ENCODE data around the gene SPRY4. TPM values are rescaled to one million over a fixed set of nuclear protein-coding genes. Genes with fewer than 3 reads are reported as not detected.
"Not testable (repeated sequence)": the region's sequence is repeated elsewhere in the genome, so short reads cannot be mapped to it uniquely, and the experiment has no call there.

The SPRY4 gene
- total and polyA plus RNA-seq, 4 donors, result 2.7 to 9.6 (median 4.9) TPM

- no peak for DNase-seq (ENCODE audit: low spot score)
- Histone ChIP-seq H3K4me1 (ENCODE audit: control insufficient read depth in 4 of 4, insufficient read depth in 4 of 4, low read length in 3 of 4) (peaks cover 0 to 8% (median 3%) of the 10 kb centered on the region in 4 donors), H3K36me3 (ENCODE audit: control insufficient read depth in 4 of 4, insufficient read depth in 3 of 4, low read depth in 1 of 4, low read length in 3 of 4) (no peaks in the 10 kb centered on the region), H3K27ac (ENCODE audit: low read depth in 1 of 2, low read length in 2 of 2) (no peak overlapping the region), H3K4me3 (ENCODE audit: low read depth in 1 of 3, low read length in 3 of 3) (no peak overlapping the region), H3K27me3 (ENCODE audit: control insufficient read depth in 4 of 4, insufficient read depth in 4 of 4, low read length in 3 of 4) (no peaks in the 10 kb centered on the region), H3K9me3 (ENCODE audit: control insufficient read depth in 4 of 4, low read length in 3 of 4) (no peaks in the 10 kb centered on the region), H3K9ac (ENCODE audit: low read depth in 1 of 2, low read length in 2 of 2) (no peak overlapping the region)
- 72% methylated on average over 4 of the region's 4 CpGs for WGBS
- no peak for TF ChIP-seq HNF4A (conservative IDR thresholded peaks at IDR 0.05)
- TF ChIP-seq, protein P1, sequence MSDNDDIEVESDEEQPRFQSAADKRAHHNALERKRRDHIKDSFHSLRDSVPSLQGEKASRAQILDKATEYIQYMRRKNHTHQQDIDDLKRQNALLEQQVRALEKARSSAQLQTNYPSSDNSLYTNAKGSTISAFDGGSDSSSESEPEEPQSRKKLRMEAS (IDR thresholded peaks at IDR 0.05), result no peak
These were observed 28.3 kb upstream of the SPRY4 start for GRCh38 chr5:142353071-142353472.

DNA sequence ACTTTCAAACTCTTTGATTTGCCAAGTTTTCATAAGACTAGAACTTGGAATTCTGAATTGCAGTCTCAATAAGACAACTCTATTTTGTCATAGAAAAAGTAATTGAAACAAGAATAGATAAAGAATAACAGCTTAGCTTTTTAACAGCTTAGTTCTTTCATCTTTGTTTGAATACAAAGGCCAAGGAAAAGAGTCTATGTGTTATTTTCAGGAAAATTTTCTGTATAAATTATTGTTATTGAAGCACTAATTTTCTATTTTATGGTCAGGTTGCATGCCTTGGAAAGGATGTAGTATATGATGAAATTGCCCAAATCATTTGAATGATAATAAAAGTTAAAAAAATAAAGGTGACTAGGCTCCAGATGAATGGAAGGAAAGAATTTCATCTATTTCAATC, 25.2 kb upstream of the SPRY4 start:
- Histone ChIP-seq H3K4me1 (ENCODE audit: control insufficient read depth in 4 of 4, insufficient read depth in 4 of 4, low read length in 3 of 4) (no peaks in the 10 kb centered on the region), H3K4me3 (ENCODE audit: low read depth in 1 of 3, low read length in 3 of 3) (no peak overlapping the region), H3K36me3 (ENCODE audit: control insufficient read depth in 4 of 4, insufficient read depth in 3 of 4, low read depth in 1 of 4, low read length in 3 of 4) (no peaks in the 10 kb centered on the region), H3K9ac (ENCODE audit: low read depth in 1 of 2, low read length in 2 of 2) (no peak overlapping the region), H3K9me3 (ENCODE audit: control insufficient read depth in 4 of 4, low read length in 3 of 4) (peaks cover 0 to 5% (median 4%) of the 10 kb centered on the region in 4 donors), H3K27me3 (ENCODE audit: control insufficient read depth in 4 of 4, insufficient read depth in 4 of 4, low read length in 3 of 4) (no peaks in the 10 kb centered on the region), H3K27ac (ENCODE audit: low read depth in 1 of 2, low read length in 2 of 2) (no peak overlapping the region)
- TF ChIP-seq RAD21 (IDR thresholded peaks at IDR 0.05) (no peak), TAF1 (conservative IDR thresholded peaks at IDR 0.05) (no peak), YY1 (IDR thresholded peaks at IDR 0.05) (no peak)
- no peak for DNase-seq (ENCODE audit: low spot score)

- TF ChIP-seq CTCF (IDR thresholded peaks at IDR 0.05; ENCODE audit: low read depth, low read length, missing input control) (no peak), SP1 (IDR thresholded peaks at IDR 0.05) (no peak), JUND (IDR thresholded peaks at IDR 0.05) (no peak), EGR1 (IDR thresholded peaks at IDR 0.05; ENCODE audit: low read depth in 2 of 2) (no peak), TAF1 (conservative IDR thresholded peaks at IDR 0.05) (no peak), RAD21 (IDR thresholded peaks at IDR 0.05) (no peak), ZBTB33 (IDR thresholded peaks at IDR 0.05) (no peak), FOXA1 (IDR thresholded peaks at IDR 0.05) (no peak), NR2F2 (IDR thresholded peaks at IDR 0.05) (no peak), ATF3 (IDR thresholded peaks at IDR 0.05) (no peak), RXRA (IDR thresholded peaks at IDR 0.05) (no peak), FOXA2 (IDR thresholded peaks at IDR 0.05) (no peak)
- TF ChIP-seq, protein P1 (IDR thresholded peaks at IDR 0.05), result no peak
- TF ChIP-seq, protein P2, sequence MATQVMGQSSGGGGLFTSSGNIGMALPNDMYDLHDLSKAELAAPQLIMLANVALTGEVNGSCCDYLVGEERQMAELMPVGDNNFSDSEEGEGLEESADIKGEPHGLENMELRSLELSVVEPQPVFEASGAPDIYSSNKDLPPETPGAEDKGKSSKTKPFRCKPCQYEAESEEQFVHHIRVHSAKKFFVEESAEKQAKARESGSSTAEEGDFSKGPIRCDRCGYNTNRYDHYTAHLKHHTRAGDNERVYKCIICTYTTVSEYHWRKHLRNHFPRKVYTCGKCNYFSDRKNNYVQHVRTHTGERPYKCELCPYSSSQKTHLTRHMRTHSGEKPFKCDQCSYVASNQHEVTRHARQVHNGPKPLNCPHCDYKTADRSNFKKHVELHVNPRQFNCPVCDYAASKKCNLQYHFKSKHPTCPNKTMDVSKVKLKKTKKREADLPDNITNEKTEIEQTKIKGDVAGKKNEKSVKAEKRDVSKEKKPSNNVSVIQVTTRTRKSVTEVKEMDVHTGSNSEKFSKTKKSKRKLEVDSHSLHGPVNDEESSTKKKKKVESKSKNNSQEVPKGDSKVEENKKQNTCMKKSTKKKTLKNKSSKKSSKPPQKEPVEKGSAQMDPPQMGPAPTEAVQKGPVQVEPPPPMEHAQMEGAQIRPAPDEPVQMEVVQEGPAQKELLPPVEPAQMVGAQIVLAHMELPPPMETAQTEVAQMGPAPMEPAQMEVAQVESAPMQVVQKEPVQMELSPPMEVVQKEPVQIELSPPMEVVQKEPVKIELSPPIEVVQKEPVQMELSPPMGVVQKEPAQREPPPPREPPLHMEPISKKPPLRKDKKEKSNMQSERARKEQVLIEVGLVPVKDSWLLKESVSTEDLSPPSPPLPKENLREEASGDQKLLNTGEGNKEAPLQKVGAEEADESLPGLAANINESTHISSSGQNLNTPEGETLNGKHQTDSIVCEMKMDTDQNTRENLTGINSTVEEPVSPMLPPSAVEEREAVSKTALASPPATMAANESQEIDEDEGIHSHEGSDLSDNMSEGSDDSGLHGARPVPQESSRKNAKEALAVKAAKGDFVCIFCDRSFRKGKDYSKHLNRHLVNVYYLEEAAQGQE (IDR thresholded peaks at IDR 0.05), result no peak
- Histone ChIP-seq H3K27me3 (ENCODE audit: control insufficient read depth in 4 of 4, insufficient read depth in 4 of 4, low read length in 3 of 4) (no peaks in the 10 kb centered on the region), H3K27ac (ENCODE audit: low read depth in 1 of 2, low read length in 2 of 2) (no peak overlapping the region), H3K4me1 (ENCODE audit: control insufficient read depth in 4 of 4, insufficient read depth in 4 of 4, low read length in 3 of 4) (no peaks in the 10 kb centered on the region), H3K9me3 (ENCODE audit: control insufficient read depth in 4 of 4, low read length in 3 of 4) (peaks cover 4 to 13% (median 7%) of the 10 kb centered on the region in 4 donors), H3K9ac (ENCODE audit: low read depth in 1 of 2, low read length in 2 of 2) (no peak overlapping the region), H3K36me3 (ENCODE audit: control insufficient read depth in 4 of 4, insufficient read depth in 3 of 4, low read depth in 1 of 4, low read length in 3 of 4) (no peaks in the 10 kb centered on the region), H3K4me3 (ENCODE audit: low read depth in 1 of 3, low read length in 3 of 3) (no peak overlapping the region)
- 87% methylated on average over 2 of the region's 2 CpGs for WGBS
- no peak for DNase-seq (ENCODE audit: low spot score)
These were observed 21.9 kb upstream of the SPRY4 start for GRCh38 chr5:142346706-142347105.

GRCh38 chr5:142344915-142345314, 20.1 kb upstream of the SPRY4 start:
- not testable (repeated sequence) for H3K36me3 ChIP-seq (ENCODE audit: control insufficient read depth in 4 of 4, insufficient read depth in 3 of 4, low read depth in 1 of 4, low read length in 3 of 4); H3K27ac ChIP-seq (ENCODE audit: low read depth in 1 of 2, low read length in 2 of 2); DNase-seq (ENCODE audit: low spot score); H3K4me1 ChIP-seq (ENCODE audit: control insufficient read depth in 4 of 4, insufficient read depth in 4 of 4, low read length in 3 of 4); H3K4me3 ChIP-seq (ENCODE audit: low read depth in 1 of 3, low read length in 3 of 3); H3K27me3 ChIP-seq (ENCODE audit: control insufficient read depth in 4 of 4, insufficient read depth in 4 of 4, low read length in 3 of 4); H3K9ac ChIP-seq (ENCODE audit: low read depth in 1 of 2, low read length in 2 of 2)
- WGBS, result 98% methylated on average over 3 of the region's 3 CpGs
- H3K9me3 ChIP-seq (ENCODE audit: control insufficient read depth in 4 of 4, low read length in 3 of 4), result peaks cover 4 to 13% (median 7%) of the 10 kb centered on the region in 4 donors

Data from liver (tissue), 9 donors.